Measurements from ENCODE around the gene CDSN.

Gene CDSN

GRCh38 chr6:31139599-31139998, 19.4 kb upstream of the CDSN start:
- Mint-ChIP-seq H3K36me3 (ENCODE audit: insufficient read depth) (peaks cover 12% of the 10 kb centered on the region), H3K4me3 (no peak overlapping the region), H3K9me3 (no peaks in the 10 kb centered on the region), H3K27me3 (no peaks in the 10 kb centered on the region), H3K4me1 (peaks cover 7% of the 10 kb centered on the region), H3K27ac (ENCODE audit: low read depth) (no peak overlapping the region)
- DNase-seq (ENCODE audit: low spot score in 2 of 2) (no peak), ATAC-seq (replicated peaks; ENCODE audit: extremely low read depth, poor library complexity, severe bottlenecking) (no peak)

GRCh38 chr6:31138982-31139381, 18.7 kb upstream of the CDSN start, which contains the start of gene PSORS1C2:
TSS of gene PSORS1C2 (minus strand) at chr6:31139066. CDS start at chr6:31139026, 40 bp downstream.
- H3K4me1 Mint-ChIP-seq = peaks cover 7% of the 10 kb centered on the region
- no peak within 1 kb of the TSS for H3K27ac Mint-ChIP-seq (ENCODE audit: low read depth)
- H3K9me3 Mint-ChIP-seq = no peaks in the 10 kb centered on the region
- H3K4me3 Mint-ChIP-seq = no peak within 1 kb of the TSS
- ATAC-seq (replicated peaks; ENCODE audit: extremely low read depth, poor library complexity, severe bottlenecking) (no peak), DNase-seq (ENCODE audit: low spot score in 2 of 2) (no peak)
- peaks cover 11% of the 10 kb centered on the region for H3K36me3 Mint-ChIP-seq (ENCODE audit: insufficient read depth)
- no peaks in the 10 kb centered on the region for H3K27me3 Mint-ChIP-seq

GRCh38 chr6:31135710-31136109, 15.5 kb upstream of the CDSN start:
- H3K9me3 Mint-ChIP-seq = no peaks in the 10 kb centered on the region
- ATAC-seq (replicated peaks; ENCODE audit: extremely low read depth, poor library complexity, severe bottlenecking) = no peak
- no peak overlapping the region for H3K27ac Mint-ChIP-seq (ENCODE audit: low read depth)
- no peaks in the 10 kb centered on the region for H3K27me3 Mint-ChIP-seq
- no peak overlapping the region for H3K4me3 Mint-ChIP-seq
- H3K4me1 Mint-ChIP-seq = peaks cover 7% of the 10 kb centered on the region
- DNase-seq (ENCODE audit: low spot score in 2 of 2) = no peak
- peaks cover 4% of the 10 kb centered on the region for H3K36me3 Mint-ChIP-seq (ENCODE audit: insufficient read depth)

GRCh38 chr6:31132806-31133205, 12.6 kb upstream of the CDSN start:
- H3K27ac Mint-ChIP-seq (ENCODE audit: low read depth) = no peak overlapping the region
- no peak for DNase-seq (ENCODE audit: low spot score in 2 of 2)
- H3K4me3 Mint-ChIP-seq = no peak overlapping the region

GRCh38 chr6:31131595-31131994, 11.3 kb upstream of the CDSN start:
- Mint-ChIP-seq H3K4me1 (peaks cover 6% of the 10 kb centered on the region), H3K9me3 (no peaks in the 10 kb centered on the region), H3K27me3 (peaks cover 16% of the 10 kb centered on the region), H3K36me3 (ENCODE audit: insufficient read depth) (no peaks in the 10 kb centered on the region), H3K4me3 (no peak overlapping the region), H3K27ac (ENCODE audit: low read depth) (no peak overlapping the region)
- DNase-seq (ENCODE audit: low spot score in 2 of 2) = no peak
- ATAC-seq (replicated peaks; ENCODE audit: extremely low read depth, poor library complexity, severe bottlenecking) = no peak

More at GRCh38 chr6:31132806-31133205, 12.6 kb upstream of the CDSN start:
- Mint-ChIP-seq H3K27me3 (peaks cover 8% of the 10 kb centered on the region), H3K9me3 (no peaks in the 10 kb centered on the region), H3K36me3 (ENCODE audit: insufficient read depth) (peaks cover 1% of the 10 kb centered on the region), H3K4me1 (peaks cover 11% of the 10 kb centered on the region)
- ATAC-seq (replicated peaks; ENCODE audit: extremely low read depth, poor library complexity, severe bottlenecking) = no peak

GRCh38 chr6:31130751-31131150, 10.5 kb upstream of the CDSN start:
- H3K4me1 Mint-ChIP-seq = peaks cover 6% of the 10 kb centered on the region
- H3K27ac Mint-ChIP-seq (ENCODE audit: low read depth) = no peak overlapping the region
- no peaks in the 10 kb centered on the region for H3K9me3 Mint-ChIP-seq
- H3K36me3 Mint-ChIP-seq (ENCODE audit: insufficient read depth) = no peaks in the 10 kb centered on the region
- no peak for DNase-seq (ENCODE audit: low spot score in 2 of 2)
- no peak overlapping the region for H3K4me3 Mint-ChIP-seq
- no peak for ATAC-seq (replicated peaks; ENCODE audit: extremely low read depth, poor library complexity, severe bottlenecking)
- H3K27me3 Mint-ChIP-seq = peaks cover 19% of the 10 kb centered on the region

GRCh38 chr6:31129130-31129529, 8.9 kb upstream of the CDSN start:
- no peak overlapping the region for H3K27ac Mint-ChIP-seq (ENCODE audit: low read depth)
- no peak overlapping the region for H3K4me3 Mint-ChIP-seq
- peaks cover 6% of the 10 kb centered on the region for H3K4me1 Mint-ChIP-seq
- DNase-seq (ENCODE audit: low spot score in 2 of 2) (no peak), ATAC-seq (replicated peaks; ENCODE audit: extremely low read depth, poor library complexity, severe bottlenecking) (no peak)
- peaks cover 2% of the 10 kb centered on the region for H3K36me3 Mint-ChIP-seq (ENCODE audit: insufficient read depth)
- H3K9me3 Mint-ChIP-seq = no peaks in the 10 kb centered on the region
- H3K27me3 Mint-ChIP-seq = peaks cover 19% of the 10 kb centered on the region

GRCh38 chr6:31128093-31128676, 7.9 kb upstream of the CDSN start:
- DNase-seq (ENCODE audit: low spot score in 2 of 2) = peak; percentile 49 to 67
- Mint-ChIP-seq H3K9me3 (no peaks in the 10 kb centered on the region), H3K27ac (ENCODE audit: low read depth) (no peak overlapping the region), H3K27me3 (peaks cover 19% of the 10 kb centered on the region), H3K36me3 (ENCODE audit: insufficient read depth) (peaks cover 2% of the 10 kb centered on the region), H3K4me3 (no peak overlapping the region), H3K4me1 (peaks cover 6% of the 10 kb centered on the region)
- no peak for ATAC-seq (replicated peaks; ENCODE audit: extremely low read depth, poor library complexity, severe bottlenecking)

- no peak for DNase-seq (ENCODE audit: low spot score in 2 of 2)
- Mint-ChIP-seq H3K27ac (ENCODE audit: low read depth) (no peak overlapping the region), H3K9me3 (no peaks in the 10 kb centered on the region), H3K27me3 (peaks cover 19% of the 10 kb centered on the region), H3K4me3 (no peak overlapping the region), H3K36me3 (ENCODE audit: insufficient read depth) (peaks cover 2% of the 10 kb centered on the region), H3K4me1 (peaks cover 6% of the 10 kb centered on the region)
- ATAC-seq (replicated peaks; ENCODE audit: extremely low read depth, poor library complexity, severe bottlenecking) = no peak
Measured at GRCh38 chr6:31126396-31127175, 6.3 kb upstream of the CDSN start.

- no peak for DNase-seq (ENCODE audit: low spot score in 2 of 2)
- H3K4me1 Mint-ChIP-seq = peaks cover 6% of the 10 kb centered on the region
- no peaks in the 10 kb centered on the region for H3K9me3 Mint-ChIP-seq
- no peak for ATAC-seq (replicated peaks; ENCODE audit: extremely low read depth, poor library complexity, severe bottlenecking)
- H3K36me3 Mint-ChIP-seq (ENCODE audit: insufficient read depth) = peaks cover 2% of the 10 kb centered on the region
- peaks cover 19% of the 10 kb centered on the region for H3K27me3 Mint-ChIP-seq
- no peak overlapping the region for H3K4me3 Mint-ChIP-seq
- no peak overlapping the region for H3K27ac Mint-ChIP-seq (ENCODE audit: low read depth)
Measured at GRCh38 chr6:31125586-31126363, 5.5 kb upstream of the CDSN start.

GRCh38 chr6:31125162-31125561, 4.9 kb upstream of the CDSN start:
- Mint-ChIP-seq H3K27ac (ENCODE audit: low read depth) (no peak overlapping the region), H3K36me3 (ENCODE audit: insufficient read depth) (peaks cover 2% of the 10 kb centered on the region), H3K27me3 (peaks cover 19% of the 10 kb centered on the region), H3K4me3 (no peak overlapping the region), H3K9me3 (no peaks in the 10 kb centered on the region), H3K4me1 (peaks cover 6% of the 10 kb centered on the region)
- DNase-seq (ENCODE audit: low spot score in 2 of 2) (no peak), ATAC-seq (replicated peaks; ENCODE audit: extremely low read depth, poor library complexity, severe bottlenecking) (no peak)

- Mint-ChIP-seq H3K9me3 (no peaks in the 10 kb centered on the region), H3K27me3 (peaks cover 29% of the 10 kb centered on the region), H3K36me3 (ENCODE audit: insufficient read depth) (peaks cover 2% of the 10 kb centered on the region), H3K4me3 (no peak overlapping the region), H3K4me1 (peaks cover 4% of the 10 kb centered on the region), H3K27ac (ENCODE audit: low read depth) (peak overlapping the region; percentile 61)
- ATAC-seq (replicated peaks; ENCODE audit: extremely low read depth, poor library complexity, severe bottlenecking) (no peak), DNase-seq (ENCODE audit: low spot score in 2 of 2) (no peak)
Measured at GRCh38 chr6:31122791-31123706, 2.8 kb upstream of the CDSN start.

All from central memory CD8-positive, alpha-beta T cell (primary cell).